K562 (cell line): Measurements from ENCODE around the gene STEAP3. TPM values are rescaled to one million over a fixed set of nuclear protein-coding genes. Genes with fewer than 3 reads are reported as not detected.

Source experiments
- ATAC-seq: fragments of 200-7000 bp; cut with Tn5 transposase; 3 replicates; pipeline ENCODE4 v1.9.1; 2020; ENCODE audit warnings: moderate library complexity
- BruUV-seq: library from RNA; stranded (reverse); fragments of 400-500 nt; replicated peaks from 2 replicates; lab custom pipeline; 2021; lab: Mats Ljungman, UMichigan
- CTCF ChIA-PET: fragments of 300-600 bp; formaldehyde crosslinking; extraction: SDS; loops from one replicate; lab custom pipeline; 2021; ENCODE audit warnings: low intra/inter-chr PET ratio; lab: Yijun Ruan, JAX
- POLR2A ChIA-PET: fragments of 300-600, 350-650 bp; sonication (Branson Sonifier 250); formaldehyde crosslinking; extraction: SDS; loops from one replicate; lab custom pipeline; 2021; ENCODE audit warnings: antibody characterized with exemption, inconsistent platforms; lab: Yijun Ruan, JAX
- DNase-seq, 4 experiments: peaks; one replicate each; pipeline versions ENCODE4 v3.0.0 to v3.0.0-alpha.2; 2011 to 2018; ENCODE audit warnings: low spot score in 3 of 4, mixed read lengths in 3 of 4; ENCODE audit errors: extremely low read depth in 1 of 4
- FAIRE-seq: peaks from 2 replicates; lab custom pipeline; 2011; peaks lifted over from hg19 to GRCh38; lab: Jason Lieb, UNC
- H2AFZ ChIP-seq: 2 replicates; pipeline ENCODE4 v1.6.0; 2011; ENCODE audit warnings: low read depth, low read length, control low read depth, inconsistent platforms
- H3K27ac ChIP-seq: fragments of 200-600 bp; 3 replicates; pipeline ENCODE4 v1.8.0; 2011; ENCODE audit warnings: low read depth, mild to moderate bottlenecking, control low read depth, inconsistent platforms, low read length, moderate library complexity, mixed read lengths; ENCODE audit errors: extremely low read depth
- H3K27me3 ChIP-seq, 2 experiments: fragments of 300-600 bp in 1 of 2; 2 replicates in 1 of 2; 3 replicates in 1 of 2; pipeline versions ENCODE4 v1.6.0 to v1.8.0; 2011; ENCODE audit warnings: inconsistent platforms in 2 of 2, low read length in 2 of 2, mild to moderate bottlenecking in 1 of 2, mixed read lengths in 1 of 2, moderate library complexity in 1 of 2; ENCODE audit not compliant: control insufficient read depth in 2 of 2, insufficient read depth in 2 of 2
- H3K36me3 ChIP-seq: fragments of 300-600 bp; 3 replicates; pipeline ENCODE4 v1.8.0; 2011; ENCODE audit warnings: mild to moderate bottlenecking, low read length, inconsistent platforms; ENCODE audit not compliant: control insufficient read depth, insufficient read depth
- H3K4me1 ChIP-seq, 2 experiments: fragments of 200-600 bp in 1 of 2; replicated peaks in 1 of 2; 2 replicates in 1 of 2; 3 replicates in 1 of 2; pipeline versions ENCODE4 v1.5.1 to v1.8.0; 2011; ENCODE audit warnings: inconsistent platforms in 2 of 2, low read length in 2 of 2, mild to moderate bottlenecking in 1 of 2, mixed read lengths in 1 of 2, moderate library complexity in 1 of 2; ENCODE audit not compliant: control insufficient read depth in 2 of 2, insufficient read depth in 2 of 2
- H3K4me2 ChIP-seq: 2 replicates; pipeline ENCODE4 v1.6.1; 2011; ENCODE audit warnings: low read length, control low read depth, inconsistent platforms, mixed read lengths; ENCODE audit not compliant: insufficient read depth
- H3K4me3 ChIP-seq: fragments of 200-600 bp; sonication (generic), shearing (Covaris generic); 2 replicates; pipeline ENCODE4 v1.5.1; 2016; ENCODE audit warnings: control low read depth, inconsistent platforms
- H3K79me2 ChIP-seq: fragments of 200-600 bp; 3 replicates; pipeline ENCODE4 v1.8.0; 2011; ENCODE audit warnings: low read length, inconsistent platforms; ENCODE audit not compliant: control insufficient read depth, insufficient read depth
- H3K9ac ChIP-seq, 2 experiments: 2 replicates each; pipeline versions ENCODE4 v1.6.0 to v1.6.1; 2011; ENCODE audit warnings: low read depth in 2 of 2, low read length in 2 of 2, control low read depth in 1 of 2, inconsistent platforms in 1 of 2, mild to moderate bottlenecking in 1 of 2, mixed read lengths in 1 of 2; ENCODE audit not compliant: insufficient read depth in 1 of 2
- H3K9me1 ChIP-seq: one replicate; pipeline ENCODE4 v1.6.0; 2011; ENCODE audit warnings: inconsistent platforms, mild to moderate bottlenecking, low read length, moderate library complexity; ENCODE audit not compliant: control insufficient read depth, insufficient read depth
- H3K9me3 ChIP-seq: replicated peaks from 2 replicates; pipeline ENCODE4 v1.5.1; 2011; ENCODE audit warnings: low read depth, low read length, inconsistent platforms; ENCODE audit not compliant: control insufficient read depth, insufficient read depth
- H4K20me1 ChIP-seq: replicated peaks from 2 replicates; pipeline ENCODE4 v1.6.1; 2011; ENCODE audit warnings: low read length, inconsistent platforms, mixed read lengths; ENCODE audit not compliant: control insufficient read depth, insufficient read depth
- BMI1 ChIP-seq: fragments of 150-350 bp; IDR thresholded peaks from 2 replicates; pipeline ENCODE4 v1.6.1; 2014; ENCODE audit warnings: low read length
- RNF2 ChIP-seq: sonication (generic); IDR thresholded peaks from 2 replicates; pipeline ENCODE4 v1.6.1; 2016
- TGIF2 ChIP-seq: sonication (generic); formaldehyde crosslinking; IDR thresholded peaks from 2 replicates; pipeline ENCODE4 v1.8.1; 2022; ENCODE audit warnings: mild to moderate bottlenecking, missing genetic modification reagents, moderate library complexity
- ZNF324 ChIP-seq: fragments of 250-450 bp; sonication (Bioruptor Pico); IDR thresholded peaks from 2 replicates; pipeline ENCODE4 v1.4.0; 2020; ENCODE audit warnings: mild to moderate bottlenecking
- WGBS: fragments of 100-300 bp; shearing (Covaris generic); methylation state at CpG from one replicate; pipeline ENCODE4 v1.1.6; 2016; ENCODE audit warnings: low coverage, mixed read lengths; ENCODE audit not compliant: insufficient coverage; ENCODE audit errors: missing lambda C conversion rate; 5-methylcytosine and 5-hydroxymethylcytosine counted together
- in situ Hi-C: fragments of 300-500 bp; cut with MboI; formaldehyde crosslinking; loops from 4 replicates; pipeline ENCODE4 v1.15.0; 2018; ENCODE audit warnings: inconsistent platforms, mixed read lengths
- intact Hi-C: fragments of 100-400 bp; cut with micrococcal nuclease; formaldehyde crosslinking; loops from 2 replicates; pipeline ENCODE4 v1.14.2; 2022
- polyA plus RNA-seq, 8 experiments: library from polyadenylated mRNA; depleted of rRNA in 4 of 8; stranded (reverse) in 5 of 8; unstranded in 3 of 8; fragments of >200 nt; fragmentation: Nextera tagmentation in 2 of 8; fragmentation: Illumina TruSeq in 1 of 8; extraction: Ambion mirVana in 2 of 8; extraction: Trizol in 1 of 8; gene quantifications; 2 replicates each; pipeline versions ENCODE4 v1.2.1 to v1.2.3, GENCODE V29; 2011 to 2014; ENCODE audit warnings: inconsistent platforms in 1 of 8, missing spikeins in 1 of 8
- total RNA-seq, 7 experiments: library from RNA; depleted of rRNA in 6 of 7; stranded (reverse); fragments of >200 nt in 6 of 7; fragmentation: Illumina TruSeq in 2 of 7; extraction: Trizol in 2 of 7; gene quantifications; 2 replicates each; pipeline versions ENCODE4 v1.2.1 to v1.2.3, GENCODE V29; 2011 to 2021; ENCODE audit warnings: low replicate concordance in 1 of 7
- TF ChIP-seq, protein P1 (sequence below): fragments of 450-650 bp; formaldehyde crosslinking; IDR thresholded peaks from 2 replicates; pipeline ENCODE4 v1.4.0; 2022; ENCODE audit warnings: missing genetic modification characterization
- TF ChIP-seq, protein P2 (sequence below), 2 experiments: fragments of 450-650 bp in 1 of 2; IDR thresholded peaks; 2 replicates each; pipeline ENCODE4 v1.6.1; 2011 to 2017; ENCODE audit warnings: low read depth in 2 of 2, antibody characterized with exemption in 1 of 2, borderline replicate concordance in 1 of 2, low read length in 1 of 2, mild to moderate bottlenecking in 1 of 2, mixed read lengths in 1 of 2; ENCODE audit not compliant: control insufficient read depth in 1 of 2

STEAP3 gene
- total and polyA plus RNA-seq, 9 of the 15 experiments (the other 6 are each of a cell fraction or from before 2014, with no cell fraction given): 1.8 to 31.6 (median 9.0) TPM

DNA sequence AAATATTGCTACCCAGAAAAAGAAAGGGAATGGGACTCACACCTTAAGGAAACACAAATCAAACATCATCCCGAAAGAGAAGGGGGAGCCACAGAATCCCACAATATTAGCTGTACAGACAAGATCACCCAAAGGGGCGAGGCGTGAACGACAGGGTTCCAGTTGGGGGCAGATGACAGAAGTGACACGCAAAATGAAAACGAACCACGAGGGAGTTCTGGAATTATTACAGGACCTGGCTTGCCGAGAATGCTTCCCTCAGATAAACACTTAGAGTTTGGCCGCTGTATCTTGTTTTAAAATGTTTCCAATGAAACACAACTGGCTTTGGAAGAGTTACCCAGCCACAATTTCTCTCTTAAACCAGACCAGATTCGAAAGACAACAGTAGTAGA is 82.6 kb downstream of the STEAP3 start:
- no TSS peak for BruUV-seq

More for the DNA sequence above, 82.6 kb downstream of the STEAP3 start:
- TF ChIP-seq RNF2 (peak; percentile 28; the same call in 1 of the 2 replicates), ZNF324 (CRISPR knock-in tag) (no peak), BMI1 (peak; percentile 32; the same call in 1 of the 2 replicates), TGIF2 (CRISPR knock-in tag) (no peak)
- TF ChIP-seq, protein P1, sequence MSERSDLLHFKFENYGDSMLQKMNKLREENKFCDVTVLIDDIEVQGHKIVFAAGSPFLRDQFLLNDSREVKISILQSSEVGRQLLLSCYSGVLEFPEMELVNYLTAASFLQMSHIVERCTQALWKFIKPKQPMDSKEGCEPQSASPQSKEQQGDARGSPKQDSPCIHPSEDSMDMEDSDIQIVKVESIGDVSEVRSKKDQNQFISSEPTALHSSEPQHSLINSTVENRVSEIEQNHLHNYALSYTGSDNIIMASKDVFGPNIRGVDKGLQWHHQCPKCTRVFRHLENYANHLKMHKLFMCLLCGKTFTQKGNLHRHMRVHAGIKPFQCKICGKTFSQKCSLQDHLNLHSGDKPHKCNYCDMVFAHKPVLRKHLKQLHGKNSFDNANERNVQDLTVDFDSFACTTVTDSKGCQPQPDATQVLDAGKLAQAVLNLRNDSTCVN (CRISPR knock-in tag): no peak
- TF ChIP-seq, protein P2, sequence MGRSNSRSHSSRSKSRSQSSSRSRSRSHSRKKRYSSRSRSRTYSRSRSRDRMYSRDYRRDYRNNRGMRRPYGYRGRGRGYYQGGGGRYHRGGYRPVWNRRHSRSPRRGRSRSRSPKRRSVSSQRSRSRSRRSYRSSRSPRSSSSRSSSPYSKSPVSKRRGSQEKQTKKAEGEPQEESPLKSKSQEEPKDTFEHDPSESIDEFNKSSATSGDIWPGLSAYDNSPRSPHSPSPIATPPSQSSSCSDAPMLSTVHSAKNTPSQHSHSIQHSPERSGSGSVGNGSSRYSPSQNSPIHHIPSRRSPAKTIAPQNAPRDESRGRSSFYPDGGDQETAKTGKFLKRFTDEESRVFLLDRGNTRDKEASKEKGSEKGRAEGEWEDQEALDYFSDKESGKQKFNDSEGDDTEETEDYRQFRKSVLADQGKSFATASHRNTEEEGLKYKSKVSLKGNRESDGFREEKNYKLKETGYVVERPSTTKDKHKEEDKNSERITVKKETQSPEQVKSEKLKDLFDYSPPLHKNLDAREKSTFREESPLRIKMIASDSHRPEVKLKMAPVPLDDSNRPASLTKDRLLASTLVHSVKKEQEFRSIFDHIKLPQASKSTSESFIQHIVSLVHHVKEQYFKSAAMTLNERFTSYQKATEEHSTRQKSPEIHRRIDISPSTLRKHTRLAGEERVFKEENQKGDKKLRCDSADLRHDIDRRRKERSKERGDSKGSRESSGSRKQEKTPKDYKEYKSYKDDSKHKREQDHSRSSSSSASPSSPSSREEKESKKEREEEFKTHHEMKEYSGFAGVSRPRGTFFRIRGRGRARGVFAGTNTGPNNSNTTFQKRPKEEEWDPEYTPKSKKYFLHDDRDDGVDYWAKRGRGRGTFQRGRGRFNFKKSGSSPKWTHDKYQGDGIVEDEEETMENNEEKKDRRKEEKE (IDR thresholded peaks at IDR 0.05; ENCODE audit: borderline replicate concordance in 1 of 2, control insufficient read depth in 1 of 2, low read depth in 2 of 2, low read length in 1 of 2): no peak
- TF ChIP-seq, all 486 proteins: peak for 2
- H3K27me3 ChIP-seq: peaks cover 0 to 11% of the 10 kb centered on the region in 2 experiments; a peak in 2 of 5 replicates
- H4K20me1 ChIP-seq: no peaks in the 10 kb centered on the region
- ChIA-PET POLR2A (no interaction called here), CTCF (interaction anchor here (1.0 kb wide), 1 partner anchor 14 kb away, joined by 4 read pairs; no protein-coding TSS in a partner anchor)
- ATAC-seq (no peak), DNase-seq (no peak), FAIRE-seq (no peak)
- H3K9me3 ChIP-seq: no peaks in the 10 kb centered on the region
- no peak overlapping the region for H3K4me3 ChIP-seq
- no peaks in the 10 kb centered on the region for H3K79me2 ChIP-seq
- in situ Hi-C loops (no loop called here), intact Hi-C loops (loop anchor here (2.0 kb wide), 1 partner anchor 87 kb away; no protein-coding TSS in a partner anchor)
- H3K4me2 ChIP-seq: no peak overlapping the region
- under 1% methylated on average over 10 of the region's 10 CpGs for WGBS
- no peaks in the 10 kb centered on the region for H3K4me1 ChIP-seq
- no peaks in the 10 kb centered on the region for H3K36me3 ChIP-seq
- no peak overlapping the region for H2AFZ ChIP-seq
- H3K27ac ChIP-seq: no peak overlapping the region
- no peaks in the 10 kb centered on the region for H3K9me1 ChIP-seq
- no peak overlapping the region for H3K9ac ChIP-seq
